Adrenal gland (tissue), 5 donors: Measurements from ENCODE around the gene TREH.

Source experiments
- POLR2A ChIP-seq, 2 donors: fragments of 450-650 bp; IDR thresholded peaks; one replicate each; pipeline ENCODE4 v1.6.1; 2017; ENCODE audit warnings: antibody characterized with exemption in 2 of 2, mild to moderate bottlenecking in 2 of 2, moderate library complexity in 1 of 2
- TF ChIP-seq, protein P1 (sequence below), 6 experiments: fragments of 450-650 bp in 4 of 6; fragments of 200-600 bp in 2 of 6; sonication (generic) in 1 of 6; IDR thresholded peaks; 1 replicate in 5 of 6; 2 replicates in 1 of 6; pipeline versions ENCODE4 v1.5.1 to v1.8.0; 2016 to 2021; ENCODE audit warnings: antibody characterized with exemption in 6 of 6, mild to moderate bottlenecking in 2 of 6, moderate library complexity in 1 of 6
- donor health status: DM: no; HTN: no; CAD: no.

DNA sequence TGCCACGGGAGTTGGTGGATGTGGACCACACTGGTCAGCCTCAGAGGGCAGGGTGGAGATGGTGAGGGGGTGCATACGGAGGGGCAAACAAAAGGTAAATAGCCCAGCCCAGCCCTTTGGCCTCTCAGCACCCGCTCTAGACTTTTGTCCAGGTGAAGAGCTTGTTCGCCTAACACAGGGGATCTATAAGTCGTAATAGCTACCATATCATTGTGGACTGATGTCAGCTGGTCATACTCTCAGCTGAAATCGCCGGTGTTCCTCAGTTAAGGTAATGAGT is 27.0 kb upstream of the TREH start:
- TF ChIP-seq, protein P1, sequence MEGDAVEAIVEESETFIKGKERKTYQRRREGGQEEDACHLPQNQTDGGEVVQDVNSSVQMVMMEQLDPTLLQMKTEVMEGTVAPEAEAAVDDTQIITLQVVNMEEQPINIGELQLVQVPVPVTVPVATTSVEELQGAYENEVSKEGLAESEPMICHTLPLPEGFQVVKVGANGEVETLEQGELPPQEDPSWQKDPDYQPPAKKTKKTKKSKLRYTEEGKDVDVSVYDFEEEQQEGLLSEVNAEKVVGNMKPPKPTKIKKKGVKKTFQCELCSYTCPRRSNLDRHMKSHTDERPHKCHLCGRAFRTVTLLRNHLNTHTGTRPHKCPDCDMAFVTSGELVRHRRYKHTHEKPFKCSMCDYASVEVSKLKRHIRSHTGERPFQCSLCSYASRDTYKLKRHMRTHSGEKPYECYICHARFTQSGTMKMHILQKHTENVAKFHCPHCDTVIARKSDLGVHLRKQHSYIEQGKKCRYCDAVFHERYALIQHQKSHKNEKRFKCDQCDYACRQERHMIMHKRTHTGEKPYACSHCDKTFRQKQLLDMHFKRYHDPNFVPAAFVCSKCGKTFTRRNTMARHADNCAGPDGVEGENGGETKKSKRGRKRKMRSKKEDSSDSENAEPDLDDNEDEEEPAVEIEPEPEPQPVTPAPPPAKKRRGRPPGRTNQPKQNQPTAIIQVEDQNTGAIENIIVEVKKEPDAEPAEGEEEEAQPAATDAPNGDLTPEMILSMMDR (IDR thresholded peaks at IDR 0.05): no peak
- no peak for TF ChIP-seq POLR2A (IDR thresholded peaks at IDR 0.05)
